Endothelial cell of umbilical vein (primary cell): ENCODE results near the gene GPR148. TPM values are rescaled to one million over a fixed set of nuclear protein-coding genes. Genes with fewer than 3 reads are reported as not detected.

Experiments
- BruUV-seq: library from RNA; stranded (reverse); fragments of 400-500 nt; replicated peaks from 2 replicates; lab custom pipeline; 2021; lab: Mats Ljungman, UMichigan
- CTCF ChIA-PET: fragments of 300-600, 350-600 bp; sonication (Branson Sonifier 250); formaldehyde crosslinking; loops from one replicate; lab custom pipeline; 2021; ENCODE audit warnings: antibody characterized with exemption, inconsistent platforms; lab: Charles Lee
- POLR2A ChIA-PET: fragments of 300-600, 350-600 bp; sonication (Branson Sonifier 250); formaldehyde crosslinking; loops from one replicate; lab custom pipeline; 2021; ENCODE audit warnings: antibody characterized with exemption, inconsistent platforms; lab: Charles Lee
- DNase-seq: peaks from one replicate; pipeline ENCODE4 v3.0.0-alpha.2; 2011; ENCODE audit warnings: low read depth, low spot score
- FAIRE-seq: peaks from 2 replicates; lab custom pipeline; 2011; peaks lifted over from hg19 to GRCh38; lab: Jason Lieb, UNC
- H2AFZ ChIP-seq: 2 replicates; pipeline ENCODE4 v1.6.0; 2012; ENCODE audit warnings: low read depth, low read length, control low read depth, inconsistent platforms
- H3K27ac ChIP-seq: 2 replicates; pipeline ENCODE4 v1.5.1; 2011; ENCODE audit warnings: low read depth, mild to moderate bottlenecking, control low read depth, low read length, moderate library complexity; ENCODE audit not compliant: insufficient read depth
- H3K27me3 ChIP-seq, 2 experiments: 2 replicates each; pipeline versions ENCODE4 v1.6.0 to v1.6.1; 2011; ENCODE audit warnings: low read length in 2 of 2, mixed read lengths in 1 of 2; ENCODE audit not compliant: control insufficient read depth in 2 of 2, insufficient read depth in 2 of 2
- H3K36me3 ChIP-seq, 2 experiments: 2 replicates in 1 of 2; 3 replicates in 1 of 2; pipeline ENCODE4 v1.5.1; 2011; ENCODE audit warnings: low read length in 2 of 2, mild to moderate bottlenecking in 1 of 2, moderate library complexity in 1 of 2; ENCODE audit not compliant: control insufficient read depth in 2 of 2, insufficient read depth in 2 of 2; ENCODE audit errors: extremely low read depth in 1 of 2
- H3K4me1 ChIP-seq: 3 replicates; pipeline ENCODE4 v1.5.1; 2011; ENCODE audit warnings: mild to moderate bottlenecking, low read length; ENCODE audit not compliant: control insufficient read depth, insufficient read depth; ENCODE audit errors: extremely low read depth
- H3K4me2 ChIP-seq: 2 replicates; pipeline ENCODE4 v1.6.1; 2011; ENCODE audit warnings: low read length, control low read depth, mixed read lengths; ENCODE audit not compliant: insufficient read depth
- H3K4me3 ChIP-seq, 3 experiments: fragments of 200-600 bp in 1 of 3; sonication (generic), shearing (Covaris generic) in 1 of 3; replicated peaks in 1 of 3; 2 replicates each; pipeline ENCODE4 v1.5.1; 2011 to 2016; ENCODE audit warnings: control low read depth in 3 of 3, low read length in 3 of 3, mild to moderate bottlenecking in 2 of 3, inconsistent platforms in 1 of 3, low read depth in 1 of 3, moderate library complexity in 1 of 3; ENCODE audit not compliant: insufficient read depth in 1 of 3
- H3K79me2 ChIP-seq: 2 replicates; pipeline ENCODE4 v1.6.0; 2012; ENCODE audit warnings: low read length, inconsistent platforms; ENCODE audit not compliant: control insufficient read depth, insufficient read depth
- H3K9ac ChIP-seq: replicated peaks from 2 replicates; pipeline ENCODE3; 2011; ENCODE audit warnings: low read length, control low read depth; ENCODE audit not compliant: insufficient read depth; ENCODE audit errors: extremely low read depth
- H3K9me1 ChIP-seq: replicated peaks from 3 replicates; pipeline ENCODE4 v1.6.0; 2011; ENCODE audit warnings: mild to moderate bottlenecking, low read length; ENCODE audit not compliant: control insufficient read depth, insufficient read depth; ENCODE audit errors: extremely low read depth
- H3K9me3 ChIP-seq: replicated peaks from 2 replicates; pipeline ENCODE4 v1.5.1; 2012; ENCODE audit warnings: low read length, inconsistent platforms; ENCODE audit not compliant: control insufficient read depth, insufficient read depth
- H4K20me1 ChIP-seq: replicated peaks from 2 replicates; pipeline ENCODE3; 2011; ENCODE audit warnings: mild to moderate bottlenecking, low read length; ENCODE audit not compliant: control insufficient read depth, insufficient read depth; ENCODE audit errors: extremely low read depth
- CTCF ChIP-seq, 2 donors: IDR thresholded peaks; 1 replicate in 1 of 2; 2 replicates in 1 of 2; pipeline ENCODE4 v1.5.1; 2011; ENCODE audit warnings: low read length in 2 of 2, mild to moderate bottlenecking in 2 of 2, moderate library complexity in 2 of 2, control low read depth in 1 of 2, inconsistent platforms in 1 of 2, low read depth in 1 of 2; ENCODE audit not compliant: insufficient read depth in 1 of 2; ENCODE audit errors: extremely low read depth in 1 of 2
- EZH2 ChIP-seq: IDR thresholded peaks from 2 replicates; pipeline ENCODE4 v1.6.1; 2012; ENCODE audit warnings: borderline replicate concordance, low read depth, mild to moderate bottlenecking, moderate library complexity, low read length, inconsistent platforms; ENCODE audit not compliant: severe bottlenecking
- FOS ChIP-seq: IDR thresholded peaks from 2 replicates; pipeline ENCODE4 v1.6.1; 2011; ENCODE audit warnings: mild to moderate bottlenecking, low read length, moderate library complexity, borderline replicate concordance; ENCODE audit not compliant: insufficient read depth
- GATA2 ChIP-seq: IDR thresholded peaks from 2 replicates; pipeline ENCODE4 v1.7.0; 2011; ENCODE audit warnings: low read depth, mild to moderate bottlenecking, moderate library complexity, mixed read lengths, low read length; ENCODE audit not compliant: insufficient read length, insufficient read depth
- JUN ChIP-seq: IDR thresholded peaks from 2 replicates; pipeline ENCODE4 v1.6.1; 2011; ENCODE audit warnings: borderline replicate concordance, low read depth; ENCODE audit not compliant: insufficient read length, insufficient read depth
- MYC ChIP-seq: IDR thresholded peaks from one replicate; pipeline ENCODE4 v1.6.1; 2011; ENCODE audit warnings: mild to moderate bottlenecking, low read depth, low read length
- POLR2A ChIP-seq: IDR thresholded peaks from 2 replicates; pipeline ENCODE4 v1.6.1; 2012; ENCODE audit warnings: low read depth, mild to moderate bottlenecking, control low read depth, low read length
- POLR2AphosphoS5 ChIP-seq: IDR thresholded peaks from 2 replicates; pipeline ENCODE4 v1.6.1; 2012; ENCODE audit warnings: low read depth, mild to moderate bottlenecking, control low read depth, low read length, moderate library complexity; ENCODE audit not compliant: insufficient read depth
- dilution Hi-C: fragments of 300-500 bp; cut with MboI; formaldehyde crosslinking; loops from one replicate; pipeline ENCODE4 v1.15.0; 2019; ENCODE audit warnings: low sequenced_read_pairs; ENCODE audit not compliant: extremely low pct_ligation_motif_present
- intact Hi-C: fragments of 100-400 bp; cut with micrococcal nuclease; formaldehyde crosslinking; loops from one replicate; pipeline ENCODE4 v1.10.0; 2022
- polyA plus RNA-seq, 4 experiments: library from polyadenylated mRNA; depleted of rRNA in 3 of 4; stranded (reverse) in 3 of 4; unstranded in 1 of 4; fragments of >200 nt; gene quantifications; 2 replicates each; pipeline versions ENCODE4 v1.2.1 to v1.2.3, GENCODE V29; 2011 to 2012; ENCODE audit warnings: missing spikeins in 1 of 4
- total RNA-seq: library from RNA; stranded (reverse); gene quantifications from 2 replicates; pipeline ENCODE4 v1.2.3, GENCODE V29; 2021
- TF ChIP-seq, protein P1 (sequence below): IDR thresholded peaks from 2 replicates; pipeline ENCODE4 v1.6.1; 2011; ENCODE audit not compliant: insufficient read depth, insufficient read length

The GPR148 gene
- total and polyA plus RNA-seq, 2 donors (not counting 3 experiments of a cell fraction or from before 2014, with no cell fraction given), result not detected

DNA sequence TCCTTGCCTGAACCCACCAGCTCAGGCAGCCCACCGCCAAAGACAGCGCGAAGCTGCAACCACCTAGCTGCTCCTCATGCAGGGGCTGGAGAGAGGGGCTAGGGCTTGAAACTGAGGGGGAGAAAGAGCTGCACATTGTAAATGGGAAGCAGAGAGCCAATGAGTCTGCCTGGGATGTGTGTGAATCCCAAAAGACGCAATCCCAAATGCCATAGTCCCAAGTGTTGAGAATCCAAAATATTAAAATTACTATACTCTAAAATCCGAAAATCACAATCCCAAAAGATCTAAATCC, 35.9 kb downstream of the GPR148 start:
- Histone ChIP-seq H3K4me3 (no peak overlapping the region), H3K9me3 (no peaks in the 10 kb centered on the region), H3K27ac (no peak overlapping the region), H3K36me3 (no peaks in the 10 kb centered on the region), H2AFZ (no peak overlapping the region), H3K4me2 (no peak overlapping the region), H3K27me3 (no peaks in the 10 kb centered on the region), H4K20me1 (no peaks in the 10 kb centered on the region), H3K9ac (no peak overlapping the region), H3K9me1 (no peaks in the 10 kb centered on the region), H3K4me1 (no peaks in the 10 kb centered on the region), H3K79me2 (no peaks in the 10 kb centered on the region)
- no peak for FAIRE-seq
- dilution Hi-C loops (no loop called here), intact Hi-C loops (no loop called here)
- no peak for DNase-seq
- BruUV-seq, result no TSS peak
- TF ChIP-seq CTCF (IDR thresholded peaks at IDR 0.05; ENCODE audit: extremely low read depth in 1 of 2, insufficient read depth in 1 of 2, low read depth in 1 of 2, low read length in 2 of 2), result no peak
- no peak for TF ChIP-seq JUN
- TF ChIP-seq POLR2AphosphoS5, result no peak
- CTCF ChIA-PET, result no interaction called here
- POLR2A ChIA-PET, result no interaction called here

- Histone ChIP-seq H3K4me1 (no peaks in the 10 kb centered on the region), H3K4me3 (no peak overlapping the region), H3K9me1 (no peaks in the 10 kb centered on the region), H3K4me2 (no peak overlapping the region), H3K9ac (no peak overlapping the region), H3K36me3 (no peaks in the 10 kb centered on the region), H2AFZ (no peak overlapping the region), H3K9me3 (no peaks in the 10 kb centered on the region), H3K27ac (no peak overlapping the region), H4K20me1 (no peaks in the 10 kb centered on the region), H3K27me3 (no peaks in the 10 kb centered on the region), H3K79me2 (no peaks in the 10 kb centered on the region)
- ChIA-PET POLR2A (no interaction called here), CTCF (interaction anchor here (0.6 kb wide), 1 partner anchor 32 kb away, joined by 3 read pairs; no protein-coding TSS in a partner anchor)
- FAIRE-seq (no peak), DNase-seq (no peak)
- no TSS peak for BruUV-seq
- intact Hi-C loops, result no loop called here
- TF ChIP-seq POLR2A (no peak), POLR2AphosphoS5 (no peak), MYC (no peak), FOS (no peak), JUN (no peak), EZH2 (no peak), GATA2 (no peak), CTCF (IDR thresholded peaks at IDR 0.05; ENCODE audit: extremely low read depth in 1 of 2, insufficient read depth in 1 of 2, low read depth in 1 of 2, low read length in 2 of 2) (no peak)
- TF ChIP-seq, protein P1, sequence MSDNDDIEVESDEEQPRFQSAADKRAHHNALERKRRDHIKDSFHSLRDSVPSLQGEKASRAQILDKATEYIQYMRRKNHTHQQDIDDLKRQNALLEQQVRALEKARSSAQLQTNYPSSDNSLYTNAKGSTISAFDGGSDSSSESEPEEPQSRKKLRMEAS, result no peak
- dilution Hi-C loops, result no loop called here
Observed at GRCh38 chr2:130765464-130765863, 36.6 kb downstream of the GPR148 start.
